HCT116 (cell line): ENCODE measurements around the gene SMIM5.

Experiments
- CEBPB ChIP-seq: IDR thresholded peaks from 2 replicates; pipeline ENCODE4 v1.6.1; 2012; ENCODE audit warnings: low read depth
- POLR2AphosphoS5 ChIP-seq: IDR thresholded peaks from 2 replicates; pipeline ENCODE4 v1.6.1; 2011; ENCODE audit warnings: mild to moderate bottlenecking, low read depth, low read length, moderate library complexity
- ZFX ChIP-seq: fragments of 450-650 bp; IDR thresholded peaks from 2 replicates; pipeline ENCODE4 v1.6.1; 2017
- TF ChIP-seq, protein P1 (sequence below), 3 experiments: fragments of 200-600 bp in 1 of 3; sonication (generic) in 1 of 3; IDR thresholded peaks in 2 of 3; conservative IDR thresholded peaks in 1 of 3; 2 replicates each; pipeline ENCODE4 v1.5.1; 2012 to 2017; ENCODE audit warnings: low read depth in 2 of 3, low read length in 2 of 3, antibody characterized with exemption in 1 of 3, borderline replicate concordance in 1 of 3, control low read depth in 1 of 3, mild to moderate bottlenecking in 1 of 3, mixed read lengths in 1 of 3, mixed run types in 1 of 3, moderate library complexity in 1 of 3; ENCODE audit not compliant: insufficient read depth in 1 of 3
- TF ChIP-seq, protein P2 (sequence below): IDR thresholded peaks from 2 replicates; pipeline ENCODE4 v1.6.1; 2012; ENCODE audit warnings: low read depth

DNA sequence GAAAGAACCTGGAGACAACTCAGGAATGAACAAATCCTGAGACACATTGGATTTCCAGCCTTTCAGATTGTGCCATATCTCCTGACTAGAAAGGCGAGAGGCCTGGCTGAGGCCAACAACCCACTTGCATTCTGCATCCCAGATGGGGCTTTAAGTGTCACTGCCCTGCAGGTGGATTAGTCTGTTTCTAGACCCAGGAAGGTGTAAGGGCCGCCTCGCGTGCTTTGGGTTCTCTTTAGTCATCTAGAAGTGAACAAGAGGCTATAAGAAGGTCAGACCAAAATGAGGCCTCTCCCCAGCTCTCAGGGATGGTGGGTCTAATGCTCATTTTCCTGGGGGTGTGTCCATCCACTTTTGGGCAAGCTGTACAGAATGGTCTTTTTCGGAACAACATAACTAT is 38.8 kb downstream of the SMIM5 start:
- TF ChIP-seq, protein P1, sequence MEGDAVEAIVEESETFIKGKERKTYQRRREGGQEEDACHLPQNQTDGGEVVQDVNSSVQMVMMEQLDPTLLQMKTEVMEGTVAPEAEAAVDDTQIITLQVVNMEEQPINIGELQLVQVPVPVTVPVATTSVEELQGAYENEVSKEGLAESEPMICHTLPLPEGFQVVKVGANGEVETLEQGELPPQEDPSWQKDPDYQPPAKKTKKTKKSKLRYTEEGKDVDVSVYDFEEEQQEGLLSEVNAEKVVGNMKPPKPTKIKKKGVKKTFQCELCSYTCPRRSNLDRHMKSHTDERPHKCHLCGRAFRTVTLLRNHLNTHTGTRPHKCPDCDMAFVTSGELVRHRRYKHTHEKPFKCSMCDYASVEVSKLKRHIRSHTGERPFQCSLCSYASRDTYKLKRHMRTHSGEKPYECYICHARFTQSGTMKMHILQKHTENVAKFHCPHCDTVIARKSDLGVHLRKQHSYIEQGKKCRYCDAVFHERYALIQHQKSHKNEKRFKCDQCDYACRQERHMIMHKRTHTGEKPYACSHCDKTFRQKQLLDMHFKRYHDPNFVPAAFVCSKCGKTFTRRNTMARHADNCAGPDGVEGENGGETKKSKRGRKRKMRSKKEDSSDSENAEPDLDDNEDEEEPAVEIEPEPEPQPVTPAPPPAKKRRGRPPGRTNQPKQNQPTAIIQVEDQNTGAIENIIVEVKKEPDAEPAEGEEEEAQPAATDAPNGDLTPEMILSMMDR (IDR thresholded peaks at IDR 0.05 in 2 of 3, conservative IDR thresholded peaks at IDR 0.05 in 1 of 3; ENCODE audit: borderline replicate concordance in 1 of 3, insufficient read depth in 1 of 3, low read depth in 2 of 3, low read length in 2 of 3), result no peak
- no peak for TF ChIP-seq CEBPB
- TF ChIP-seq ZFX, result no peak
- TF ChIP-seq, protein P2, sequence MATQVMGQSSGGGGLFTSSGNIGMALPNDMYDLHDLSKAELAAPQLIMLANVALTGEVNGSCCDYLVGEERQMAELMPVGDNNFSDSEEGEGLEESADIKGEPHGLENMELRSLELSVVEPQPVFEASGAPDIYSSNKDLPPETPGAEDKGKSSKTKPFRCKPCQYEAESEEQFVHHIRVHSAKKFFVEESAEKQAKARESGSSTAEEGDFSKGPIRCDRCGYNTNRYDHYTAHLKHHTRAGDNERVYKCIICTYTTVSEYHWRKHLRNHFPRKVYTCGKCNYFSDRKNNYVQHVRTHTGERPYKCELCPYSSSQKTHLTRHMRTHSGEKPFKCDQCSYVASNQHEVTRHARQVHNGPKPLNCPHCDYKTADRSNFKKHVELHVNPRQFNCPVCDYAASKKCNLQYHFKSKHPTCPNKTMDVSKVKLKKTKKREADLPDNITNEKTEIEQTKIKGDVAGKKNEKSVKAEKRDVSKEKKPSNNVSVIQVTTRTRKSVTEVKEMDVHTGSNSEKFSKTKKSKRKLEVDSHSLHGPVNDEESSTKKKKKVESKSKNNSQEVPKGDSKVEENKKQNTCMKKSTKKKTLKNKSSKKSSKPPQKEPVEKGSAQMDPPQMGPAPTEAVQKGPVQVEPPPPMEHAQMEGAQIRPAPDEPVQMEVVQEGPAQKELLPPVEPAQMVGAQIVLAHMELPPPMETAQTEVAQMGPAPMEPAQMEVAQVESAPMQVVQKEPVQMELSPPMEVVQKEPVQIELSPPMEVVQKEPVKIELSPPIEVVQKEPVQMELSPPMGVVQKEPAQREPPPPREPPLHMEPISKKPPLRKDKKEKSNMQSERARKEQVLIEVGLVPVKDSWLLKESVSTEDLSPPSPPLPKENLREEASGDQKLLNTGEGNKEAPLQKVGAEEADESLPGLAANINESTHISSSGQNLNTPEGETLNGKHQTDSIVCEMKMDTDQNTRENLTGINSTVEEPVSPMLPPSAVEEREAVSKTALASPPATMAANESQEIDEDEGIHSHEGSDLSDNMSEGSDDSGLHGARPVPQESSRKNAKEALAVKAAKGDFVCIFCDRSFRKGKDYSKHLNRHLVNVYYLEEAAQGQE, result no peak
- no peak for TF ChIP-seq POLR2AphosphoS5
